ENCODE results near the gene DNM1.

DNA sequence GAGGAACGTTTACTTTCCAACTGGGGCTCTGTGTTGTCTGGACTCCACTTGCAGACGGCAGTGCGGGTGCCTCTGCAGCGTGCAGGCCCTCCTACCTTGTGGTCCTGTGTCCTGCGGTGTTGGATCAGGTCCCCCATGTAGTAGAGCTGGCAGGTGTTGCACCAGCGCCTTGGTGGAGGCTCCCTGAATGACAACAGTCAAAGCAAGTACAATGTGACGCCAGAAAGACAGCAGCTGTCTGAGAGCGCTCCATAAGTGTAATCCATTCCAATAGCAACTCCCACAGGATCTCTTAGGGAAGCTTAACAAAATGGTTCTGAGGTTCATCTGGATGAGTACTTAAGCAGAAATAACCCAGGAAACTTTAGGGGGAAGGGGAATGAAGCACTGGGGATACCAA lies 33.3 kb upstream of the DNM1 start:
- TF ChIP-seq, protein P1, sequence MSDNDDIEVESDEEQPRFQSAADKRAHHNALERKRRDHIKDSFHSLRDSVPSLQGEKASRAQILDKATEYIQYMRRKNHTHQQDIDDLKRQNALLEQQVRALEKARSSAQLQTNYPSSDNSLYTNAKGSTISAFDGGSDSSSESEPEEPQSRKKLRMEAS (IDR thresholded peaks at IDR 0.05) = no peak
- no peak for TF ChIP-seq CEBPB (IDR thresholded peaks at IDR 0.05)
- TF ChIP-seq RAD21 (IDR thresholded peaks at IDR 0.05; ENCODE audit: low read depth) = no peak
- no peak for TF ChIP-seq EP300 (IDR thresholded peaks at IDR 0.05; ENCODE audit: borderline replicate concordance)
- TF ChIP-seq TAF1 (IDR thresholded peaks at IDR 0.05; ENCODE audit: low read depth) = no peak
